K562 (cell line): ENCODE measurements around the gene TMEM129. TPM values are rescaled to one million over a fixed set of nuclear protein-coding genes. Genes with fewer than 3 reads are reported as not detected.

Experiments used
- BHLHE40 ChIP-seq: IDR thresholded peaks from 2 replicates; pipeline ENCODE4 v1.6.1; 2011; ENCODE audit warnings: low read length, improper control_type of control experiment
- E2F6 ChIP-seq, 2 experiments: IDR thresholded peaks; 2 replicates each; pipeline ENCODE4 v1.6.1; 2011; ENCODE audit warnings: borderline replicate concordance in 1 of 2, control low read depth in 1 of 2, low read depth in 1 of 2, low read length in 1 of 2, mild to moderate bottlenecking in 1 of 2, mixed read lengths in 1 of 2, moderate library complexity in 1 of 2; ENCODE audit not compliant: insufficient read depth in 1 of 2, insufficient read length in 1 of 2, poor library complexity in 1 of 2, severe bottlenecking in 1 of 2; ENCODE audit errors: extremely low read depth in 1 of 2
- ESRRA ChIP-seq: fragments of 450-650 bp; IDR thresholded peaks from 2 replicates; pipeline ENCODE4 v1.6.1; 2014; ENCODE audit warnings: low read depth, mild to moderate bottlenecking, moderate library complexity, borderline replicate concordance
- HLTF ChIP-seq: fragments of 450-650 bp; IDR thresholded peaks from 2 replicates; pipeline ENCODE4 v1.6.1; 2016
- MAZ ChIP-seq, 2 experiments: fragments of 450-650 bp in 1 of 2; sonication (generic) in 1 of 2; formaldehyde crosslinking; IDR thresholded peaks in 1 of 2; conservative IDR thresholded peaks in 1 of 2; 2 replicates each; pipeline versions ENCODE4 v1.4.0 to v1.5.0; 2020; ENCODE audit warnings: mild to moderate bottlenecking in 1 of 2, missing genetic modification reagents in 1 of 2
- PHF8 ChIP-seq: fragments of 200-600 bp; sonication (generic); IDR thresholded peaks from 2 replicates; pipeline ENCODE4 v1.6.1; 2012; ENCODE audit warnings: mixed run types, mild to moderate bottlenecking, inconsistent platforms, low read length, moderate library complexity, borderline replicate concordance
- REST ChIP-seq, 2 experiments: fragments of 450-650 bp; formaldehyde crosslinking in 1 of 2; IDR thresholded peaks; 2 replicates each; pipeline versions ENCODE4 v1.4.0 to v1.6.1; 2014 to 2020; ENCODE audit warnings: mild to moderate bottlenecking in 2 of 2, borderline replicate concordance in 1 of 2, low read depth in 1 of 2
- USF2 ChIP-seq: sonication (generic); formaldehyde crosslinking; IDR thresholded peaks from 2 replicates; pipeline ENCODE4 v1.5.0; 2020; ENCODE audit warnings: missing genetic modification reagents
- ZBTB5 ChIP-seq: fragments of 450-650 bp; IDR thresholded peaks from 2 replicates; pipeline ENCODE4 v1.6.1; 2017; ENCODE audit warnings: antibody characterized with exemption
- polyA plus RNA-seq, 8 experiments: library from polyadenylated mRNA; depleted of rRNA in 4 of 8; stranded (reverse) in 5 of 8; unstranded in 3 of 8; fragments of >200 nt; fragmentation: Nextera tagmentation in 2 of 8; fragmentation: Illumina TruSeq in 1 of 8; extraction: Ambion mirVana in 2 of 8; extraction: Trizol in 1 of 8; gene quantifications; 2 replicates each; pipeline versions ENCODE4 v1.2.1 to v1.2.3, GENCODE V29; 2011 to 2014; ENCODE audit warnings: inconsistent platforms in 1 of 8, missing spikeins in 1 of 8
- total RNA-seq, 7 experiments: library from RNA; depleted of rRNA in 6 of 7; stranded (reverse); fragments of >200 nt in 6 of 7; fragmentation: Illumina TruSeq in 2 of 7; extraction: Trizol in 2 of 7; gene quantifications; 2 replicates each; pipeline versions ENCODE4 v1.2.1 to v1.2.3, GENCODE V29; 2011 to 2021; ENCODE audit warnings: low replicate concordance in 1 of 7
- TF ChIP-seq, protein P1 (sequence below): sonication (generic); formaldehyde crosslinking; IDR thresholded peaks from 2 replicates; pipeline ENCODE4 v1.8.0; 2022; ENCODE audit warnings: missing genetic modification reagents, mild to moderate bottlenecking, moderate library complexity, borderline replicate concordance

The TMEM129 gene
- total and polyA plus RNA-seq, 9 of the 15 experiments (the other 6 are each of a cell fraction or from before 2014, with no cell fraction given), result 0.34 to 47.2 (median 18.8) TPM

DNA sequence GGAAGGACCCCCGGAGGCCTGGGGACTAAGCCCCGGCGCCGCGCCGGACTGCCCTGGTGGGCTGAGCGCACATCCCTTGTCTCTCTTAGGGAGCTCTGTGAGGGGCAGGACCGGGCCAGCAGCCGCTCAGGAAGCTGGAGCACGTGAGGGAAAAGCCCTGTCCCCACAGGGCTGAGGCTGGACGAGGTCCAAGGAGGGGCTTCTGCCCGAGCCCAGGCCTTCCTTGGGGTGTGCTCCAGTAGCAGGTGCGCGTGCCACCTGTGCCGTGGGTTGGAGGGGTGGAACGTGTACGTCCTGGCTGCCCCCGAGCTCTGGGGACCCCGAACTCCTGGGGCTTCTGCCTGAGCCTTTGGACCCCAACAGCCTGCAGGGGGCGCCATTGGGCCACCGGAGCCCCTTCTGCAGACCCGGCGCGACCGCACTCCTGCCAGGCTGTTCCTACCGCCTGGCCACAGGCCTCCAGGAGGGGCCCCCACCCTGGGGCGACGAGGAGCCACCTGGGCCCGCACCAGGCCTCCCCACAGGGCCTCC is 27.4 kb upstream of the TMEM129 start (continued):
- TF ChIP-seq ESRRA, result peak; percentile 35; the same call in 1 of the 2 replicates
- no peak for TF ChIP-seq ZBTB5
- 0 out of 2 replicates have a peak, but pooled peaks have one; percentile 37 for TF ChIP-seq HLTF
- TF ChIP-seq BHLHE40, result peak; percentile 79
- peak; percentile 25 to 91; a peak in 2 of 4 replicates for TF ChIP-seq MAZ (CRISPR knock-in tag; conservative IDR thresholded peaks at IDR 0.05 in 1 of 2, IDR thresholded peaks at IDR 0.05 in 1 of 2)
- peak in 1 of 2 experiments; percentile 37 for TF ChIP-seq E2F6 (IDR thresholded peaks at IDR 0.05; ENCODE audit: borderline replicate concordance in 1 of 2, extremely low read depth in 1 of 2, insufficient read depth in 1 of 2, insufficient read length in 1 of 2, low read depth in 1 of 2, low read length in 1 of 2, poor library complexity in 1 of 2, severe bottlenecking in 1 of 2)
- TF ChIP-seq, protein P1, sequence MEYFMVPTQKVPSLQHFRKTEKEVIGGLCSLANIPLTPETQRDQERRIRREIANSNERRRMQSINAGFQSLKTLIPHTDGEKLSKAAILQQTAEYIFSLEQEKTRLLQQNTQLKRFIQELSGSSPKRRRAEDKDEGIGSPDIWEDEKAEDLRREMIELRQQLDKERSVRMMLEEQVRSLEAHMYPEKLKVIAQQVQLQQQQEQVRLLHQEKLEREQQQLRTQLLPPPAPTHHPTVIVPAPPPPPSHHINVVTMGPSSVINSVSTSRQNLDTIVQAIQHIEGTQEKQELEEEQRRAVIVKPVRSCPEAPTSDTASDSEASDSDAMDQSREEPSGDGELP (CRISPR knock-in tag), result peak; percentile 69; the same call in 1 of the 2 replicates
- TF ChIP-seq USF2 (CRISPR knock-in tag), result peak; percentile 62
- TF ChIP-seq REST (IDR thresholded peaks at IDR 0.05; ENCODE audit: borderline replicate concordance), result peak; percentile 88
- TF ChIP-seq REST (CRISPR knock-in tag; IDR thresholded peaks at IDR 0.05; ENCODE audit: low read depth), result no peak
- TF ChIP-seq PHF8, result no peak
